ENCODE data around the gene VOPP1.

GRCh38 chr7:55549457-55549856 lies 22.8 kb downstream of the VOPP1 start:
- TF ChIP-seq EP300 (IDR thresholded peaks at IDR 0.05) = no peak
- no peak for TF ChIP-seq CTCF (IDR thresholded peaks at IDR 0.05)
